IPS DF 6.9 (cell line): Measurements from ENCODE around the gene ANKS1B.

ENCODE experiments used
- DNase-seq: peaks from one replicate; pipeline ENCODE4 v3.0.0-alpha.2; 2013; ENCODE audit warnings: low read depth, low spot score
- H3K27ac ChIP-seq: one replicate; pipeline ENCODE4 v1.5.1; 2013; ENCODE audit warnings: low read length, control low read depth
- H3K27me3 ChIP-seq: 2 replicates; pipeline ENCODE4 v1.6.1; 2013; ENCODE audit warnings: mild to moderate bottlenecking, low read length; ENCODE audit not compliant: control insufficient read depth, insufficient read depth
- H3K36me3 ChIP-seq: 2 replicates; pipeline ENCODE4 v1.6.1; 2013; ENCODE audit warnings: low read length; ENCODE audit not compliant: control insufficient read depth, insufficient read depth
- H3K4me1 ChIP-seq: 2 replicates; pipeline ENCODE4 v1.6.1; 2013; ENCODE audit warnings: low read length; ENCODE audit not compliant: control insufficient read depth, insufficient read depth
- H3K4me3 ChIP-seq: 2 replicates; pipeline ENCODE4 v1.5.1; 2013; ENCODE audit warnings: mild to moderate bottlenecking, low read length
- H3K9me3 ChIP-seq: 2 replicates; pipeline ENCODE4 v1.6.1; 2013; ENCODE audit warnings: low read length, inconsistent platforms; ENCODE audit not compliant: control insufficient read depth, insufficient read depth
- WGBS: extraction: QIAGEN DNeasy Blood & Tissue Kit; methylation state at CpG from one replicate; pipeline ENCODE4 v1.1.7; 2013; ENCODE audit warnings: mixed read lengths, missing lambda C conversion rate; ENCODE audit not compliant: insufficient read length, insufficient coverage; 5-methylcytosine and 5-hydroxymethylcytosine counted together

Gene ANKS1B

GRCh38 chr12:99549196-99549595 lies 435.5 kb downstream of the ANKS1B start:
- no peak for DNase-seq
- no peaks in the 10 kb centered on the region for H3K36me3 ChIP-seq
- no CpG with 5 or more reads among the region's 1 CpG for WGBS
- H3K27me3 ChIP-seq, result no peaks in the 10 kb centered on the region
- no peaks in the 10 kb centered on the region for H3K4me1 ChIP-seq
- no peak overlapping the region for H3K27ac ChIP-seq
- H3K9me3 ChIP-seq, result no peaks in the 10 kb centered on the region
- H3K4me3 ChIP-seq, result no peak overlapping the region

DNA sequence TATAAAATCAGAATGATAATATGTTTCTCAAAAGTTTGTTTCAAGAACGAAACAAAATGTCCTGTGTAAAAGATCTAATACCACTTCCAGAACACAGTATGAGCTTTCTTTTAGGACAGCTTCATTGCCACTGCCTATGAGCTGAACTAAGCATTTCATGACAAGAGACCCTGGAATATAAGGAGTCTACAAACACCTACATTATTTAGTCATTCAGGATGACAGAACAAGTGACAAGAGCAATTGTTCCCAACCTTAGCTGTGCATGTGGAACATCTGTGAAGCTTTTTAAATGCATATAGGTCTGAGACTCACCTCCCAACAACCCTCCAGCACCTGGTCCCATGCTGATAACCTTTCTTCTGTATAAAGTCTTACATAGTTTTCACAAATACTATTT lies 440.3 kb downstream of the ANKS1B start:
- DNase-seq, result no peak
- no CpG with 5 or more reads among the region's 1 CpG for WGBS
- Histone ChIP-seq H3K27me3 (no peaks in the 10 kb centered on the region), H3K4me1 (no peaks in the 10 kb centered on the region), H3K36me3 (no peaks in the 10 kb centered on the region), H3K27ac (no peak overlapping the region), H3K9me3 (no peaks in the 10 kb centered on the region), H3K4me3 (no peak overlapping the region)

DNA sequence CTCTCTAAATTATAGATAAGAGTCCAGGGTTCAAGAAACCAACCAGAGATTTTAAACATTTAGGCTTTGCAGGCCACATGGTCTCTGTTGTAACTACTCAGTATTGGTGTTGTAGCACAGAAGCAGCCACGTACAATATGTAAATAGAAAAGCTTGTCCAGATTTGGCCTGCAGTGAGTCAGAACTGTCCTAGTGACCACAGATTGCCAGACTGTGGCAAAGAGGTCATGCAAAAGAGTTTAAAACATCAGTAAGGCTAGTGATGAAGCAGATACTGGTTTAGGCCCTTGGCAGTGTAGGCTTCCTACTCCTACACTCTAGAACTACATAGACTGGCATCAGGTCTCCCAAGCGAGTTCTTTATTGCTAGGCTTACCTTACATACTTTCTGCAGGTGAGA lies 454.8 kb downstream of the ANKS1B start:
- no CpG with 5 or more reads among the region's 2 CpGs for WGBS
- Histone ChIP-seq H3K4me3 (no peak overlapping the region), H3K27me3 (no peaks in the 10 kb centered on the region), H3K9me3 (no peaks in the 10 kb centered on the region), H3K27ac (no peak overlapping the region), H3K4me1 (no peaks in the 10 kb centered on the region), H3K36me3 (no peaks in the 10 kb centered on the region)
- no peak for DNase-seq

DNA sequence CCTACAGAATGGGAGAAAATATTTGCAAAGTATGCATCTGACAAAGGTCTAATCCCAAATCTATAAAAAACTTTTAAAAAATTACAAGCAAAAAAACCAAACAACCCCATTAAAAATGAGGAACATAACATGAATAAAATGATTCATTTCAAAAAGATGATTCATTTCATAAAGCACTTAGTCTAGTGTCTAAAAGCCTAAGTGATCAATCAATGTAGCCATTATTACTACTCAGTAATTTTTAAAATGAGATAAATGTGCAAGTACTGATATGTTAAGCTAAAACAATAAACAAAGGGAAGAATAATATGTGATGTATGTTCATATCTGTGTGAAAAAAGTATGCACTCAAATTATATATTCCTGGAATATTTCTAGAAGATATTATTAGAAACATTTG lies 456.3 kb downstream of the ANKS1B start:
- no peaks in the 10 kb centered on the region for H3K9me3 ChIP-seq
- no peaks in the 10 kb centered on the region for H3K36me3 ChIP-seq
- no peak overlapping the region for H3K27ac ChIP-seq
- no peak overlapping the region for H3K4me3 ChIP-seq
- no peaks in the 10 kb centered on the region for H3K4me1 ChIP-seq
- H3K27me3 ChIP-seq, result no peaks in the 10 kb centered on the region
- no peak for DNase-seq

DNA sequence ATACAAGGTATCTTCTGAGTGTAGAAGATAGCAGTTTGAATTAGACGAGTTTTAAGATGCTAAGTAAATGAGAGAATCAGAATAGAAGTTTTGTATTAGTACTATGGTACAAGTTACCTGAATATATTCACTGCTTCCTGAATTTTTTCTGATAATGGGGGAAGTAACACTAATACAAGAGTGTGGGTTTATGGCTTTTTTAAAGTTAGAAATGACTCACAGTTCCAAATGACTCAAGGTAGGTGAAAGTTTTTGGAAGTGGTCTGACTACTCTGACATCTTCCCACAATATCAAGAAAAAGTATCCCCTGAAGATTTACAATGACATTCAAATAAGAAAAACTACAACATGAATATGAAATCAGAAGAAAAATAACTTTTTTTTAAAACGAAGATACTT lies 460.9 kb downstream of the ANKS1B start:
- Histone ChIP-seq H3K36me3 (no peaks in the 10 kb centered on the region), H3K9me3 (no peaks in the 10 kb centered on the region), H3K4me3 (no peak overlapping the region), H3K27me3 (no peaks in the 10 kb centered on the region), H3K27ac (no peak overlapping the region), H3K4me1 (no peaks in the 10 kb centered on the region)
- DNase-seq, result no peak
- WGBS, result 100% methylated on average over 1 of the region's 2 CpGs

GRCh38 chr12:99522456-99522855 lies 462.3 kb downstream of the ANKS1B start:
- no peaks in the 10 kb centered on the region for H3K27me3 ChIP-seq
- no peaks in the 10 kb centered on the region for H3K36me3 ChIP-seq
- WGBS, result no CpG with 5 or more reads among the region's 2 CpGs
- H3K9me3 ChIP-seq, result no peaks in the 10 kb centered on the region
- H3K4me3 ChIP-seq, result no peak overlapping the region
- no peak overlapping the region for H3K27ac ChIP-seq
- no peak for DNase-seq
- no peaks in the 10 kb centered on the region for H3K4me1 ChIP-seq

DNA sequence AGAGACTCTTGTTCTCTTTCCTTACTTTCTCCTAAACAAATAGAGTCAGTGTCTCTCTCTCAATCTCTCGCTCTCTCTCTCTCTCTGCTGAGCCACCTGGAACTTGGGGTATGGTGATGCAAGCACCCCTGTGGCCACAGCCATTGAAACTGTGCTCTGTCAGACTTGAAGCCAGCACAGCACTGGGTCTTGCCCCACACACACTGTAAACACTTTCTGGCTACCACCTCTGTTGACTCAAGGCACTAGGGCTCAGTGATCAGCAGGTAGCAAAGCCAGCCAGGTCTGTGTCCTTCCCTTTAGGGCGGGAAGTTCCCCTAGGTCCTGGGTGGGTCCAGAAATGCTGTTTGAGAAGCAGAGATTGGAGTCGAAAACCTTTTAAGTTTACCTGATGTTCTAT lies 463.1 kb downstream of the ANKS1B start:
- no peaks in the 10 kb centered on the region for H3K27me3 ChIP-seq
- no peaks in the 10 kb centered on the region for H3K36me3 ChIP-seq
- H3K4me3 ChIP-seq, result no peak overlapping the region
- no peak for DNase-seq
- no peak overlapping the region for H3K27ac ChIP-seq
- H3K9me3 ChIP-seq, result no peaks in the 10 kb centered on the region
- no CpG with 5 or more reads among the region's 3 CpGs for WGBS
- H3K4me1 ChIP-seq, result no peaks in the 10 kb centered on the region

DNA sequence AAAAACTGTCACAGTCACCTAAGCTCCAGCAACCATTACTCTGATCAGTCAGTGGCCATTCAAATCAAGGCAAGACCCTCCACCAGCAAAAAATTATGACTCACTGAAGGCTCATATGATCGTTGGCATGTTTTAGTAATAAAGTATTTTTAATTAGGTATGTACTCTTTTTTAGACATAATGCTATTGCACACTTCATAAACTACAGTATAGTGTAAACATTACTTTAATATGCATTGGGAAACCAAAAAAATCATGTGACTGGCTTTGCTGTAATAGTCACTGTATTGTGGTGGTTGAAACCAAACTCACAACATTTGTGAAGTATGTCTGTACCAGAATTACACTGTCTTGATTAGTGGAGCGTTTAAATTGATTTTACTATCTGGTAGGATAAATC lies 471.7 kb downstream of the ANKS1B start:
- WGBS, result no CpG with 5 or more reads among the region's 2 CpGs
- DNase-seq, result no peak

GRCh38 chr12:99505805-99506204 lies 478.9 kb downstream of the ANKS1B start:
- H3K36me3 ChIP-seq, result no peaks in the 10 kb centered on the region
- no peaks in the 10 kb centered on the region for H3K27me3 ChIP-seq
- no peak for DNase-seq
- H3K27ac ChIP-seq, result no peak overlapping the region
- no peaks in the 10 kb centered on the region for H3K9me3 ChIP-seq
- H3K4me3 ChIP-seq, result no peak overlapping the region
- H3K4me1 ChIP-seq, result no peaks in the 10 kb centered on the region
- no CpG with 5 or more reads among the region's 3 CpGs for WGBS

More for the DNA sequence above, 471.7 kb downstream of the ANKS1B start:
- H3K4me3 ChIP-seq, result no peak overlapping the region
- no peaks in the 10 kb centered on the region for H3K36me3 ChIP-seq
- H3K9me3 ChIP-seq, result no peaks in the 10 kb centered on the region
- H3K27ac ChIP-seq, result no peak overlapping the region
- H3K4me1 ChIP-seq, result no peaks in the 10 kb centered on the region
- no peaks in the 10 kb centered on the region for H3K27me3 ChIP-seq

GRCh38 chr12:99498756-99499155 lies 486.0 kb downstream of the ANKS1B start:
- DNase-seq, result peak; percentile 4
- H3K4me1 ChIP-seq, result no peaks in the 10 kb centered on the region
- H3K4me3 ChIP-seq, result no peak overlapping the region
- H3K27me3 ChIP-seq, result no peaks in the 10 kb centered on the region
- no CpG with 5 or more reads among the region's 3 CpGs for WGBS
- no peaks in the 10 kb centered on the region for H3K36me3 ChIP-seq
- no peak overlapping the region for H3K27ac ChIP-seq
- H3K9me3 ChIP-seq, result no peaks in the 10 kb centered on the region

- Histone ChIP-seq H3K27ac (no peak overlapping the region), H3K27me3 (no peaks in the 10 kb centered on the region), H3K36me3 (no peaks in the 10 kb centered on the region), H3K4me1 (no peaks in the 10 kb centered on the region), H3K9me3 (no peaks in the 10 kb centered on the region), H3K4me3 (no peak overlapping the region)
- WGBS, result no CpG with 5 or more reads among the region's 1 CpG
- no peak for DNase-seq
These were observed 488.9 kb downstream of the ANKS1B start for GRCh38 chr12:99495799-99496198.
